Suprapubic skin (tissue), 4 donors: Measurements from ENCODE around the gene TXNDC15. TPM values are rescaled to one million over a fixed set of nuclear protein-coding genes. Genes with fewer than 3 reads are reported as not detected.

Source experiments
- DNase-seq, 2 donors: peaks; one replicate each; pipeline ENCODE4 v3.0.0-alpha.2; 2019; ENCODE audit warnings: low spot score in 2 of 2
- H3K27ac ChIP-seq: fragments of 200-600 bp; sonication (generic); one replicate; pipeline ENCODE4 v1.5.1; 2019
- H3K27me3 ChIP-seq: fragments of 200-600 bp; sonication (generic); one replicate; pipeline ENCODE4 v1.5.1; 2019
- H3K36me3 ChIP-seq: fragments of 200-600 bp; sonication (generic); one replicate; pipeline ENCODE4 v1.5.1; 2019
- H3K4me1 ChIP-seq: fragments of 200-600 bp; sonication (generic); one replicate; pipeline ENCODE4 v1.5.1; 2019
- H3K4me3 ChIP-seq: fragments of 200-600 bp; sonication (generic); one replicate; pipeline ENCODE4 v1.5.1; 2019; ENCODE audit warnings: mild to moderate bottlenecking
- H3K9me3 ChIP-seq: fragments of 200-600 bp; sonication (generic); one replicate; pipeline ENCODE4 v1.5.1; 2019
- CTCF ChIP-seq, 2 donors: fragments of 200-600 bp in 1 of 2; fragments of 450-650 bp in 1 of 2; sonication (generic) in 1 of 2; IDR thresholded peaks; one replicate each; pipeline ENCODE4 v1.5.1; 2016 to 2019; ENCODE audit warnings: antibody characterized with exemption in 2 of 2, mild to moderate bottlenecking in 1 of 2, moderate library complexity in 1 of 2
- EP300 ChIP-seq: sonication (generic); formaldehyde crosslinking; IDR thresholded peaks from one replicate; pipeline ENCODE4 v1.6.1; 2017; ENCODE audit warnings: antibody characterized with exemption
- POLR2A ChIP-seq, 2 donors: fragments of 450-650 bp; IDR thresholded peaks; one replicate each; pipeline ENCODE4 v1.6.1; 2017; ENCODE audit warnings: antibody characterized with exemption in 2 of 2, mild to moderate bottlenecking in 2 of 2, moderate library complexity in 2 of 2
- POLR2AphosphoS5 ChIP-seq, 3 donors: sonication (generic); formaldehyde crosslinking; IDR thresholded peaks; one replicate each; pipeline ENCODE4 v1.6.1; 2017; ENCODE audit warnings: antibody characterized with exemption in 3 of 3
- WGBS: methylation state at CpG from one replicate; pipeline ENCODE4 v1.1.5; 2018; 5-methylcytosine and 5-hydroxymethylcytosine counted together
- total RNA-seq, 4 donors: library from RNA; depleted of rRNA; stranded (reverse); fragments of >200 nt; gene quantifications; one replicate each; pipeline ENCODE4 v1.1.0, GENCODE V29; 2016

The TXNDC15 gene
- total RNA-seq, 4 donors from 2014 or later, result 31.9 to 74.4 (median 37.8) TPM

- H3K36me3 ChIP-seq, result peaks cover 33% of the 10 kb centered on the region
- TF ChIP-seq POLR2A (IDR thresholded peaks at IDR 0.05), result no peak
- TF ChIP-seq CTCF (IDR thresholded peaks at IDR 0.05), result peak in 1 of 2 donors; percentile 5
- no peak for TF ChIP-seq POLR2AphosphoS5 (IDR thresholded peaks at IDR 0.05)
- TF ChIP-seq EP300, result no peak
These were observed 43.1 kb downstream of the TXNDC15 start for GRCh38 chr5:134917070-134917815.

GRCh38 chr5:134918861-134919260, 44.7 kb downstream of the TXNDC15 start:
- H3K27ac ChIP-seq, result no peak overlapping the region
- H3K36me3 ChIP-seq, result peaks cover 28% of the 10 kb centered on the region
- TF ChIP-seq POLR2AphosphoS5 (IDR thresholded peaks at IDR 0.05) (no peak), CTCF (IDR thresholded peaks at IDR 0.05) (no peak), EP300 (no peak), POLR2A (IDR thresholded peaks at IDR 0.05) (no peak)
- H3K4me1 ChIP-seq, result no peaks in the 10 kb centered on the region
- H3K27me3 ChIP-seq, result no peaks in the 10 kb centered on the region
- DNase-seq, result no peak
- WGBS, result 98% methylated on average over 3 of the region's 3 CpGs
- no peak overlapping the region for H3K4me3 ChIP-seq
- H3K9me3 ChIP-seq, result no peaks in the 10 kb centered on the region

More at GRCh38 chr5:134917070-134917815, 43.1 kb downstream of the TXNDC15 start:
- Histone ChIP-seq H3K27me3 (no peaks in the 10 kb centered on the region), H3K4me3 (no peak overlapping the region), H3K9me3 (no peaks in the 10 kb centered on the region), H3K4me1 (no peaks in the 10 kb centered on the region), H3K27ac (no peak overlapping the region)
- WGBS, result 86% methylated on average over 10 of the region's 10 CpGs
- no peak for DNase-seq

- Histone ChIP-seq H3K4me1 (no peaks in the 10 kb centered on the region), H3K27ac (no peak overlapping the region), H3K4me3 (no peak overlapping the region), H3K36me3 (peaks cover 8% of the 10 kb centered on the region), H3K9me3 (no peaks in the 10 kb centered on the region), H3K27me3 (no peaks in the 10 kb centered on the region)
- WGBS, result 96% methylated on average over 9 of the region's 9 CpGs
- no peak for TF ChIP-seq EP300
- TF ChIP-seq POLR2AphosphoS5 (IDR thresholded peaks at IDR 0.05), result no peak
- TF ChIP-seq CTCF (IDR thresholded peaks at IDR 0.05), result no peak
- no peak for TF ChIP-seq POLR2A (IDR thresholded peaks at IDR 0.05)
- no peak for DNase-seq
These were observed 46.8 kb downstream of the TXNDC15 start for GRCh38 chr5:134920848-134921575.

GRCh38 chr5:134932508-134932907, 58.3 kb downstream of the TXNDC15 start:
- no peaks in the 10 kb centered on the region for H3K27me3 ChIP-seq
- no peak overlapping the region for H3K27ac ChIP-seq
- TF ChIP-seq POLR2A (IDR thresholded peaks at IDR 0.05), result no peak
- TF ChIP-seq EP300, result no peak
- no peak for TF ChIP-seq POLR2AphosphoS5 (IDR thresholded peaks at IDR 0.05)
- no peak for TF ChIP-seq CTCF (IDR thresholded peaks at IDR 0.05)
- DNase-seq, result no peak
- WGBS, result 96% methylated on average over 3 of the region's 3 CpGs
- peaks cover 24% of the 10 kb centered on the region for H3K36me3 ChIP-seq
- H3K4me3 ChIP-seq, result no peak overlapping the region
- no peaks in the 10 kb centered on the region for H3K4me1 ChIP-seq
- H3K9me3 ChIP-seq, result no peaks in the 10 kb centered on the region

GRCh38 chr5:134934202-134934601, 60.0 kb downstream of the TXNDC15 start:
- no peak for DNase-seq
- TF ChIP-seq POLR2A (IDR thresholded peaks at IDR 0.05) (no peak), CTCF (IDR thresholded peaks at IDR 0.05) (no peak), EP300 (no peak), POLR2AphosphoS5 (IDR thresholded peaks at IDR 0.05) (no peak)
- H3K36me3 ChIP-seq, result peaks cover 24% of the 10 kb centered on the region
- H3K9me3 ChIP-seq, result no peaks in the 10 kb centered on the region
- H3K27ac ChIP-seq, result no peak overlapping the region
- no peaks in the 10 kb centered on the region for H3K4me1 ChIP-seq
- no peak overlapping the region for H3K4me3 ChIP-seq
- H3K27me3 ChIP-seq, result no peaks in the 10 kb centered on the region
- 92% methylated on average over 5 of the region's 5 CpGs for WGBS
